Measurements from ENCODE around the gene TRMO.

Gene TRMO

GRCh38 chr9:97903177-97903576 lies 19.1 kb downstream of the TRMO start:
- no peak for DNase-seq

- DNase-seq: no peak
Observed at GRCh38 chr9:97900738-97901565, 21.3 kb downstream of the TRMO start.

- DNase-seq: no peak
Observed at GRCh38 chr9:97900103-97900737, 22.1 kb downstream of the TRMO start.

- no peak for DNase-seq
Observed at GRCh38 chr9:97895695-97896332, 26.5 kb downstream of the TRMO start.

- DNase-seq: no peak
Observed at GRCh38 chr9:97895211-97895610, 27.1 kb downstream of the TRMO start.

GRCh38 chr9:97892421-97892820 lies 29.9 kb downstream of the TRMO start:
- DNase-seq: no peak

- DNase-seq: no peak
Observed at GRCh38 chr9:97891736-97892135, 30.6 kb downstream of the TRMO start.

GRCh38 chr9:97889941-97890887 lies 32.1 kb downstream of the TRMO start:
- DNase-seq: peak; percentile 77

- no peak for DNase-seq
Observed at GRCh38 chr9:97880336-97880735, 42.0 kb downstream of the TRMO start.

- no peak for DNase-seq
Observed at GRCh38 chr9:97876061-97876460, 46.2 kb downstream of the TRMO start.

- no peak for DNase-seq
Observed at GRCh38 chr9:97875111-97875510, 47.2 kb downstream of the TRMO start.

GRCh38 chr9:97874624-97875023 lies 47.7 kb downstream of the TRMO start:
- no peak for DNase-seq

- DNase-seq: no peak
Observed at GRCh38 chr9:97873882-97874281, 48.4 kb downstream of the TRMO start.

GRCh38 chr9:97873425-97873824 lies 48.9 kb downstream of the TRMO start:
- DNase-seq: no peak

- no peak for DNase-seq
Observed at GRCh38 chr9:97868859-97869258, 53.4 kb downstream of the TRMO start.

- DNase-seq: no peak
Observed at GRCh38 chr9:97866848-97867247, 55.5 kb downstream of the TRMO start.

GRCh38 chr9:97866300-97866699 lies 56.0 kb downstream of the TRMO start:
- DNase-seq: no peak

GRCh38 chr9:97864396-97864795 lies 57.9 kb downstream of the TRMO start:
- DNase-seq: no peak

GRCh38 chr9:97863314-97863713 lies 59.0 kb downstream of the TRMO start:
- no peak for DNase-seq

GRCh38 chr9:97861148-97861475 lies 61.2 kb downstream of the TRMO start:
- no peak for DNase-seq

- no peak for DNase-seq
Observed at GRCh38 chr9:97860451-97861147, 61.7 kb downstream of the TRMO start.

GRCh38 chr9:97859346-97859745 lies 63.0 kb downstream of the TRMO start:
- no peak for DNase-seq
